Measurements from ENCODE around the gene TMOD1.
"Not testable (repeated sequence)": the region's sequence is repeated elsewhere in the genome, so short reads cannot be mapped to it uniquely, and the experiment has no call there.

Gene TMOD1

DNA sequence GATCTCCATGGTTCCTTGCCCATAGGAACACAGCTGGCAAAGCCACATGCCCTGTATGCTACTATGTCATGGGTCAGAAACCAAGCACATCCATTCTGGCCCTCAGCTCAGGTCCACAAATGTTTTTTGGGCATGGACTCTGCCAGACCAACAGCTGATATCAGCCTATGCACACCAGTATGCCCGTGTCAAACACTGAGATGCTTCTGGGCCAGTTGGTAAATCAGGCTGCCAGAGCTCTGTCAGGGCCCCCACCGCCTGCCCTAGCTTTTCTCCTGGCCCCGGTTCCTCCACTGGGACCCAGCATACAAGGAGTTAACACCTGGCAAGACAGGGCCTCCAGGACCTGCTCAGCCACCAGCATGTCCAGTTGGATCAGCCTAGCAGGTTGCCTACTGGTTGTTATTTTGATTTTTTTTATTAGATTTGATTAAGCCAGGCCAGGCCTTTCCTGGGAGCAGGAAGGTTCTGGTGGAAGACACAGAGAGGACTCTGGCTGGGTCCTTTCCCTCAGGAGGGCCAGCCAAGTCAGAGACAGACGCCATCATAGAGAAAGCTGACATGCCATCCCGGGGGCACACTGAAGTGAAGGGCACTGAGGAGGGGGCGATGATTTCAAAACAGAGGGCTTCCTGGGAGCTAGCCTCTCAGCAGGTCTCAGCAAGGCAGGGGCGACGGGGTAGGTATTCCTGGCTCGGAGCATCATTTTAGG is 65.9 kb downstream of the TMOD1 start:
- H3K4me1 ChIP-seq = no peaks in the 10 kb centered on the region
- no peak for DNase-seq (ENCODE audit: low spot score in 2 of 2)
- no peaks in the 10 kb centered on the region for H3K36me3 ChIP-seq (replicated peaks)
- in situ Hi-C loops (cut with MboI; ENCODE audit: low sequenced_read_pairs) = no loop called here
- H3K4me3 ChIP-seq = no peak overlapping the region
- H3K9me3 ChIP-seq = no peaks in the 10 kb centered on the region
- H3K27me3 ChIP-seq (ENCODE audit: low read depth) = no peaks in the 10 kb centered on the region

DNA sequence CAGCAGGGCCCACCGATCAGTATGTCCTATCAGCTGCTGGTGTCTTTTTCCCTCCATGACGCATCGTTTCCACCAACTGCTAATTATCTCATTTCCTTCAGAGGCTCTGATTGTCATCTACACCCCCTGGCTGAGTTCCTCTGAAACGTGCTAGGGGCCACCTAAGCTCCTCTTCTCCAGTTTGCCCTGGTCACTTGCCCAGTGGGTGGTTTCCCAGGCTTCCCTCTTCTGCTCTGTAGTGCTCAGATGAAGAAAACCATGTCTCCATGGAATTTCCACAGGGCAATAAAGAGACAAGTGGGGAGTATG is 66.4 kb downstream of the TMOD1 start:
- no peaks in the 10 kb centered on the region for H3K27me3 ChIP-seq (ENCODE audit: low read depth)
- DNase-seq (ENCODE audit: low spot score in 2 of 2) = no peak

GRCh38 chr9:97568461-97569275 is 67.2 kb downstream of the TMOD1 start:
- Histone ChIP-seq H3K9me3 (no peaks in the 10 kb centered on the region), H3K36me3 (replicated peaks) (no peaks in the 10 kb centered on the region), H3K4me3 (no peak overlapping the region), H3K4me1 (no peaks in the 10 kb centered on the region), H3K27me3 (ENCODE audit: low read depth) (no peaks in the 10 kb centered on the region)
- in situ Hi-C loops (cut with MboI; ENCODE audit: low sequenced_read_pairs) = no loop called here
- no peak for DNase-seq (ENCODE audit: low spot score in 2 of 2)

More for the DNA sequence above, 66.4 kb downstream of the TMOD1 start:
- in situ Hi-C loops (cut with MboI; ENCODE audit: low sequenced_read_pairs) = no loop called here
- Histone ChIP-seq H3K4me1 (no peaks in the 10 kb centered on the region), H3K9me3 (no peaks in the 10 kb centered on the region), H3K36me3 (replicated peaks) (no peaks in the 10 kb centered on the region), H3K4me3 (no peak overlapping the region)

- Histone ChIP-seq H3K36me3 (replicated peaks) (no peaks in the 10 kb centered on the region), H3K27me3 (ENCODE audit: low read depth) (no peaks in the 10 kb centered on the region), H3K4me3 (no peak overlapping the region), H3K4me1 (no peaks in the 10 kb centered on the region), H3K9me3 (no peaks in the 10 kb centered on the region)
- in situ Hi-C loops (cut with MboI; ENCODE audit: low sequenced_read_pairs) = no loop called here
- no peak for DNase-seq (ENCODE audit: low spot score in 2 of 2)
These were observed 69.4 kb downstream of the TMOD1 start for GRCh38 chr9:97570899-97571298.

DNA sequence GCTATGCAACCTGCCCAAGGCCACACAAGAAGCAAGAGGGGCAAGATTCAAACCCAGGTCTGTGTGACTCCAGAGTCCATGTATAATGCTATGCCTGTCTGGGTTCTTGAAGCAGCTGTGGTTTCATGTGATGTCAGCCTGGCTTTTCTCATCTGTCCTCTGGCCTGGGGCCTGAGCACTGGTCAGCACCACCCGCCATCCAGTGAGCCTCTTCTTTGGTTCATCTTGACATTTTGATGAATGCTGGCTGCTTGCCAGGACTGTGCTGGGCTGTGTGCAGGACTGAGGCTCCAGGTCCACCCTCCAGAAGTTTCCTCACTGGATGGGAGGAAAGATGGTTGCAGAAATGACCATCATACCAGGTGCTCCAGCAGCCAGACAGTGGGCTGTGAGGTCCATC is 70.2 kb downstream of the TMOD1 start:
- H3K36me3 ChIP-seq (replicated peaks) = no peaks in the 10 kb centered on the region
- no peaks in the 10 kb centered on the region for H3K27me3 ChIP-seq (ENCODE audit: low read depth)
- in situ Hi-C loops (cut with MboI; ENCODE audit: low sequenced_read_pairs) = no loop called here
- no peaks in the 10 kb centered on the region for H3K9me3 ChIP-seq
- no peak for DNase-seq (ENCODE audit: low spot score in 2 of 2)
- H3K4me3 ChIP-seq = no peak overlapping the region
- H3K4me1 ChIP-seq = no peaks in the 10 kb centered on the region

DNA sequence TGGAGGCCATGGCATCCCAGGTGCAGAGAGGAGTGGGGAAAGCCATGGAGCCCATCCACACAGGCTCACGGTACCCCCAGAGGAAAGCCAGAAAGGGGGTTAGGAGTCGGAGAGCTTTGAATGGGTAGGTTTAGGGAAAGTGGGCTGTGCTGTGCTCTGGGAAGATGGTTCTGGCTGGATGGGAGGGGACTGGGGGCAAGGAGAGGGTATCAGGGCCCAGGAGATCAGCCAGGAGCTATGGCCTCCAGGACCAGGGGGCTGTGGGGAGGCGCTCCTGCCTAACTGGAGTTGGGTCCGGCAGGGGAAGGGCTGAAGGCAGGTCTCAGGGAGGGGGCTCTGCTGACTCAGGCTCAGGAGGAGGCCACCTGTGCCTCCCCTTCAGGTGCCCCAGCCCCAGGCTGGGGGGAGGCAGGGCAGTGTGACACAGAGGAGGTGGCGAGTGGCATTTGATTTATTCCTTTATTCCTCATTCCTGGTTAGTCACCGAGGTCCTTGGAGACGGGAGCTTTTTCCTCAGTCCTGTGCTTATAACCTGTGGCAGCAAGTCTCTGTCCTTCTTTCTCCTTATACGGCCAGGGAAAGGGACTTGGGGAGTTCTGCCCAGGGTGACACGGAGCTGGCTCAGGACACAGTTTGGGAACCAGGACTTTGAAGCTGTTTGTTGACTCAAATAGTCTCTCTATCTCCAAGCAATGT is 70.9 kb downstream of the TMOD1 start:
- Histone ChIP-seq H3K4me1 (no peaks in the 10 kb centered on the region), H3K9me3 (no peaks in the 10 kb centered on the region), H3K36me3 (replicated peaks) (no peaks in the 10 kb centered on the region), H3K4me3 (no peak overlapping the region), H3K27me3 (ENCODE audit: low read depth) (no peaks in the 10 kb centered on the region)
- in situ Hi-C loops (cut with MboI; ENCODE audit: low sequenced_read_pairs) = no loop called here
- no peak for DNase-seq (ENCODE audit: low spot score in 2 of 2)

GRCh38 chr9:97572892-97573365 is 71.5 kb downstream of the TMOD1 start:
- Histone ChIP-seq H3K4me3 (no peak overlapping the region), H3K36me3 (replicated peaks) (no peaks in the 10 kb centered on the region), H3K9me3 (no peaks in the 10 kb centered on the region), H3K27me3 (ENCODE audit: low read depth) (no peaks in the 10 kb centered on the region), H3K4me1 (no peaks in the 10 kb centered on the region)
- no peak for DNase-seq (ENCODE audit: low spot score in 2 of 2)
- in situ Hi-C loops (cut with MboI; ENCODE audit: low sequenced_read_pairs) = no loop called here

GRCh38 chr9:97573482-97574073 is 72.1 kb downstream of the TMOD1 start:
- H3K9me3 ChIP-seq = no peaks in the 10 kb centered on the region
- H3K4me1 ChIP-seq = no peaks in the 10 kb centered on the region
- in situ Hi-C loops (cut with MboI; ENCODE audit: low sequenced_read_pairs) = no loop called here
- DNase-seq (ENCODE audit: low spot score in 2 of 2) = no peak
- H3K36me3 ChIP-seq (replicated peaks) = no peaks in the 10 kb centered on the region
- no peak overlapping the region for H3K4me3 ChIP-seq
- no peaks in the 10 kb centered on the region for H3K27me3 ChIP-seq (ENCODE audit: low read depth)

- H3K9me3 ChIP-seq; H3K4me3 ChIP-seq; H3K36me3 ChIP-seq (replicated peaks); in situ Hi-C loops (cut with MboI; ENCODE audit: low sequenced_read_pairs); H3K27me3 ChIP-seq (ENCODE audit: low read depth); H3K4me1 ChIP-seq; DNase-seq (ENCODE audit: low spot score in 2 of 2): not testable (repeated sequence)
These were observed 72.7 kb downstream of the TMOD1 start for GRCh38 chr9:97574101-97574571.

GRCh38 chr9:97574921-97575672 is 73.6 kb downstream of the TMOD1 start:
- H3K4me3 ChIP-seq; H3K4me1 ChIP-seq; DNase-seq (ENCODE audit: low spot score in 2 of 2); H3K27me3 ChIP-seq (ENCODE audit: low read depth); in situ Hi-C loops (cut with MboI; ENCODE audit: low sequenced_read_pairs); H3K9me3 ChIP-seq; H3K36me3 ChIP-seq (replicated peaks): not testable (repeated sequence)

GRCh38 chr9:97575673-97576200 is 74.3 kb downstream of the TMOD1 start:
- Histone ChIP-seq H3K9me3 (no peaks in the 10 kb centered on the region), H3K27me3 (ENCODE audit: low read depth) (no peaks in the 10 kb centered on the region), H3K4me1 (no peaks in the 10 kb centered on the region), H3K36me3 (replicated peaks) (no peaks in the 10 kb centered on the region), H3K4me3 (no peak overlapping the region)
- in situ Hi-C loops (cut with MboI; ENCODE audit: low sequenced_read_pairs) = no loop called here
- no peak for DNase-seq (ENCODE audit: low spot score in 2 of 2)

DNA sequence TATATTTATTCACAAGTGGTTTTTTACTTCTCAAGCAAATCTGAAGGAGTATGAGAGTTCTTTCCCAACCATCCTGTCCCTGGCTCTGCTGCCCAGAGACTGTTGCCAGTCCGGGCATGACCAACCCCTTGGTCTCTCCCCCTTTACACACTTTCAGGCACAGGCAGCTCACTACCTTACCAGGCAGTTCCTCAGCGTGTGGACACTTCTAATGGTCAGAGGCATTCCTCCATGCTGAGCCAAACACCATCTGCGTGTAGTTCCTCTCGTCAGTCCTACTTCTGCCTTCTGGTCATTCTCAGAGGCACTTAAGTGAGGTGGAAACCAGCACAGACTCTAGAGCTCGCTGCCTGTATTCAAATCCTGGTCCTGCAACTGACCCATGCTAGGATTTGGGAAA is 75.6 kb downstream of the TMOD1 start:
- in situ Hi-C loops (cut with MboI; ENCODE audit: low sequenced_read_pairs) = no loop called here
- no peaks in the 10 kb centered on the region for H3K27me3 ChIP-seq (ENCODE audit: low read depth)

GRCh38 chr9:97578846-97579245 is 77.4 kb downstream of the TMOD1 start:
- DNase-seq (ENCODE audit: low spot score in 2 of 2) = no peak
- in situ Hi-C loops (cut with MboI; ENCODE audit: low sequenced_read_pairs) = no loop called here

More for the DNA sequence above, 75.6 kb downstream of the TMOD1 start:
- DNase-seq (ENCODE audit: low spot score in 2 of 2) = no peak
- Histone ChIP-seq H3K4me1 (no peaks in the 10 kb centered on the region), H3K36me3 (replicated peaks) (no peaks in the 10 kb centered on the region), H3K4me3 (no peak overlapping the region), H3K9me3 (no peaks in the 10 kb centered on the region)

More at GRCh38 chr9:97578846-97579245, 77.4 kb downstream of the TMOD1 start:
- Histone ChIP-seq H3K4me3 (no peak overlapping the region), H3K27me3 (ENCODE audit: low read depth) (no peaks in the 10 kb centered on the region), H3K36me3 (replicated peaks) (no peaks in the 10 kb centered on the region), H3K4me1 (no peaks in the 10 kb centered on the region), H3K9me3 (no peaks in the 10 kb centered on the region)

Data from HAP-1 (cell line).